HCT116 (cell line): ENCODE data around the gene STOML2.

Experiments
- CTCF ChIP-seq, 3 experiments: fragments of 200-600 bp in 1 of 3; sonication (generic) in 1 of 3; IDR thresholded peaks in 2 of 3; conservative IDR thresholded peaks in 1 of 3; 2 replicates each; pipeline ENCODE4 v1.5.1; 2012 to 2017; ENCODE audit warnings: low read depth in 2 of 3, low read length in 2 of 3, antibody characterized with exemption in 1 of 3, borderline replicate concordance in 1 of 3, control low read depth in 1 of 3, mild to moderate bottlenecking in 1 of 3, mixed read lengths in 1 of 3, mixed run types in 1 of 3, moderate library complexity in 1 of 3; ENCODE audit not compliant: insufficient read depth in 1 of 3
- EGR1 ChIP-seq: IDR thresholded peaks from 2 replicates; pipeline ENCODE4 v1.6.1; 2012; ENCODE audit warnings: low read depth
- EZH2 ChIP-seq: fragments of 200-600 bp; sonication (generic); IDR thresholded peaks from 2 replicates; pipeline ENCODE4 v1.6.1; 2017; ENCODE audit warnings: antibody characterized with exemption, mixed run types
- POLR2A ChIP-seq: IDR thresholded peaks from 2 replicates; pipeline ENCODE4 v1.7.0; 2011; ENCODE audit warnings: borderline replicate concordance; ENCODE audit not compliant: insufficient read depth, insufficient read length; ENCODE audit errors: extremely low read depth
- POLR2AphosphoS5 ChIP-seq: IDR thresholded peaks from 2 replicates; pipeline ENCODE4 v1.6.1; 2011; ENCODE audit warnings: mild to moderate bottlenecking, low read depth, low read length, moderate library complexity
- RAD21 ChIP-seq: IDR thresholded peaks from 2 replicates; pipeline ENCODE4 v1.6.1; 2012; ENCODE audit warnings: low read depth, mild to moderate bottlenecking
- REST ChIP-seq: IDR thresholded peaks from 2 replicates; pipeline ENCODE4 v1.6.1; 2012; ENCODE audit warnings: low read depth

- no peak for TF ChIP-seq CTCF (IDR thresholded peaks at IDR 0.05 in 2 of 3, conservative IDR thresholded peaks at IDR 0.05 in 1 of 3; ENCODE audit: borderline replicate concordance in 1 of 3, insufficient read depth in 1 of 3, low read depth in 2 of 3, low read length in 2 of 3)
- TF ChIP-seq EZH2: no peak
- no peak for TF ChIP-seq REST
- no peak for TF ChIP-seq POLR2AphosphoS5
- no peak for TF ChIP-seq EGR1
- no peak for TF ChIP-seq POLR2A
- no peak for TF ChIP-seq RAD21
These were observed 514 bp downstream of the STOML2 start for GRCh38 chr9:35102465-35102768.
